Measurements from ENCODE around the gene UNKL. TPM values are rescaled to one million over a fixed set of nuclear protein-coding genes. Genes with fewer than 3 reads are reported as not detected.

Gene UNKL
- total and polyA plus RNA-seq, 4 donors, result 7.9 to 31.2 (median 16.9) TPM

DNA sequence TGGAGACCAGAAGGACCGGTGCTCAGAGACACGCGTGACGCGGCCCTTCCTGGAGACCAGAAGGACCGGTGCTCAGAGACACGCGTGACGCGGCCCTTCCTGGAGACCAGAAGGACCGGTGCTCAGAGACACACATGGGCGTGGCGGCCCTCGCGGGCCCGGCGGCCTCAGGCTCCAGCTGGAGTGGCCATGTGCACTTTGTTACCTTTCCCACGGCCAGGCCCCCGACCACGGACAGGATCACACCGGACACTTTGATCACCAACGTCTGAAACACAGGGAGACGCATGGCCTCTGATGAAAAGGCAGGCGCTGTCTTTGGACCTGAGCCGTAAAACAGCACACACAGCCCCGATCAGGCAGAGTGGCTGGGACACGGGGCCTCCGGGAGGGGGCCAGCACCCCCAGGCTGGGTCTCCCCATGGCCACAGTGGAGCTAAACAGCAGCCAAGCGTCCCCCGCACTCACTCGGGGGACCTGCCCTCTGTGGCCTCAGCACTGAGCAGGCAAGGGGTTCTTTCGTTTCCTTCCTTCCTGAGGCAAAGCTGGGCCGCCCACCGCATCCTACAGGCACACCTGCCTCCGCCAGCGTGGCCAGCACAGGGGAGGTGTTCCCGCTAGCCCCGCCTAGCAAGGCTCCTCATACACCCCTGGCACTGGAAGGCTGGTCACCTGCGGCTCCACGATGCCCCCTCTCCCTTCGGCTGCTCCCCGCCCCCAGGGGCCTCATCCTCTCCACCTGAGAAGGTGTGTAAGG, 43.2 kb upstream of the UNKL start:
- peaks cover 4 to 70% (median 7%) of the 10 kb centered on the region in 4 donors for H3K36me3 ChIP-seq (ENCODE audit: control insufficient read depth in 4 of 4, insufficient read depth in 4 of 4, low read length in 4 of 4)
- TF ChIP-seq, protein P1, sequence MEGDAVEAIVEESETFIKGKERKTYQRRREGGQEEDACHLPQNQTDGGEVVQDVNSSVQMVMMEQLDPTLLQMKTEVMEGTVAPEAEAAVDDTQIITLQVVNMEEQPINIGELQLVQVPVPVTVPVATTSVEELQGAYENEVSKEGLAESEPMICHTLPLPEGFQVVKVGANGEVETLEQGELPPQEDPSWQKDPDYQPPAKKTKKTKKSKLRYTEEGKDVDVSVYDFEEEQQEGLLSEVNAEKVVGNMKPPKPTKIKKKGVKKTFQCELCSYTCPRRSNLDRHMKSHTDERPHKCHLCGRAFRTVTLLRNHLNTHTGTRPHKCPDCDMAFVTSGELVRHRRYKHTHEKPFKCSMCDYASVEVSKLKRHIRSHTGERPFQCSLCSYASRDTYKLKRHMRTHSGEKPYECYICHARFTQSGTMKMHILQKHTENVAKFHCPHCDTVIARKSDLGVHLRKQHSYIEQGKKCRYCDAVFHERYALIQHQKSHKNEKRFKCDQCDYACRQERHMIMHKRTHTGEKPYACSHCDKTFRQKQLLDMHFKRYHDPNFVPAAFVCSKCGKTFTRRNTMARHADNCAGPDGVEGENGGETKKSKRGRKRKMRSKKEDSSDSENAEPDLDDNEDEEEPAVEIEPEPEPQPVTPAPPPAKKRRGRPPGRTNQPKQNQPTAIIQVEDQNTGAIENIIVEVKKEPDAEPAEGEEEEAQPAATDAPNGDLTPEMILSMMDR (IDR thresholded peaks at IDR 0.05; ENCODE audit: control extremely low read depth, extremely low read depth), result no peak
- H3K4me1 ChIP-seq (ENCODE audit: control insufficient read depth in 5 of 5, insufficient read depth in 5 of 5, low read length in 5 of 5), result no peaks in the 10 kb centered on the region
- H3K4me3 ChIP-seq, result no peak overlapping the region
- H3K27ac ChIP-seq (ENCODE audit: low read depth in 1 of 2, low read length in 1 of 2), result no peak overlapping the region
- DNase-seq (no peak), ATAC-seq (ENCODE audit: insufficient read depth, low FRiP score) (no peak)
- WGBS, 2 donors, result 70 to 87% methylated on average over 42 of the region's 42 CpGs
- H3K9me3 ChIP-seq (ENCODE audit: control insufficient read depth in 4 of 4, insufficient read depth in 3 of 4, low read length in 3 of 4), result no peaks in the 10 kb centered on the region
- no peak overlapping the region for H3K9ac ChIP-seq (ENCODE audit: insufficient read depth in 1 of 2, low read length in 2 of 2)
- no peaks in the 10 kb centered on the region for H3K27me3 ChIP-seq (ENCODE audit: control insufficient read depth in 3 of 3, insufficient read depth in 3 of 3, low read length in 2 of 3)

DNA sequence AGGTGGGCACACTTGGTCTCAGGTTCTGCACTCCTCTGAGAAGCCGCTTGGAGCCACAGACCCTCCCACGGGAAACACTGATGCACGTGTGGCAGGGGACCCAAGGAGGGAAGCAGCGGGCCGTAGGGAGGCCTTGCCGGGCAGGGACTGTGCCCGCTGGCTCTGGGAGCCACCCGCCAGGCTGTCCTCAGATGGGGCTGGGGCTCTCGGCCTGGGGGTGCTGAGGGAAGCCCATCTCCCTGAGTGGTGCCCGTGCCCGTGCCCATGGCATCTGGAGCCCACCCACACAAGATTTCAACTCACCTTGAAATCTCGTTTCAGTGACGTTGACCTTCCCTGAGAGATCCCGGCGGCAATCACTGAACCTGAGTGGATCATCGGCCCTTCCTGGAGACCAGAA, 42.4 kb upstream of the UNKL start:
- 94% methylated on average over 16 of the region's 16 CpGs for WGBS, 2 donors
- H3K36me3 ChIP-seq (ENCODE audit: control insufficient read depth in 4 of 4, insufficient read depth in 4 of 4, low read length in 4 of 4), result peaks cover 4 to 77% (median 7%) of the 10 kb centered on the region in 4 donors

DNA sequence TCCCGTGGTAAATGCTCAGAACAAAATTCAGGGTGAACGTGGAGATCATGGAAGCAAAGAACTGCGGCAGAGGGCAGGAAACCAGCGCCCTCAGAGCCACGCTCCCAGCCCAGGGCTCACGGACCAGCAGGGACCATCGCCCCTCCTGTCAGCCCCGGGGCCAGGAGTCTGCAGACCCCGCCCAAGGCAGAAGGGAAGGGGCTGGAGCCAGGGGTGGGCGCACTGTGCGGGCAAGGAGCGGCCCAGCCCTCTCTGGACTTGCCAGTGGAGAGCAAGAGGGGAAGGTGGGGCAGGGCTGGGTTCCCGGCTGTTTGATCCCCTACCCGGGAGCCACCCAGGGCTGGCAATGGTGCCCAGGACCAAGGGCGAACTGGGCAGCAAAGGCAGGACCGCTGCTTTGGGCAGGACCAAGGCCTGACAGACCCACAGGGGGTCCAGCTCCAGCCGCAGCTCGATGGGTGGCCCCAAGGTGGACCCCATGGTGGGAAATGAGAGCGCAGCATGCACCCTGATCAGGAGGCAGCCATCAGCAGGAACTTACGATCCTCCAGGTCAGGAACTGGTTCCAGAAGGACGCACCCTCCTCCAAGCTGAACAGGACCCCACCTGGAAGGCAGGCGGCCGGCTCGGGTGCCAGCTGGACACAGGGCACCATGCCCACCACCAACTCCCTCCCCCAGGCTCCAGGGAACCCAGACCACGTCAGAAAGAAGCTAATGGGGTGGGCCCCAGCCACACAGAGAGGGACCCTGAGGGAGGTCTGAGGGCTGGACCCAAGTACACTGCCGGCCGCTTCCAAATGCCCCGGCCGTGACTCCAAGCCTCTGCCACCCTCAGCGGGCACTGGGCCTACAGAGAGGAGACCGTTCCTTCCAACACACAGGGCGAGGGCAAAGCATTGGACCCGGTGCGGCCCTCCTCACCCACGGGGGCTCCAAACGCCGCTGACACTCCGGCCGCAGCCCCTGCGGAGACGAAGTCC, 41.0 kb upstream of the UNKL start:
- ATAC-seq (ENCODE audit: insufficient read depth, low FRiP score) (no peak), DNase-seq (no peak)
- 91 to 93% methylated on average over 39 to 41 of the region's 41 CpGs for WGBS, 2 donors
- Histone ChIP-seq H3K36me3 (ENCODE audit: control insufficient read depth in 4 of 4, insufficient read depth in 4 of 4, low read length in 4 of 4) (peaks cover 3 to 79% (median 6%) of the 10 kb centered on the region in 4 donors), H3K27me3 (ENCODE audit: control insufficient read depth in 3 of 3, insufficient read depth in 3 of 3, low read length in 2 of 3) (no peaks in the 10 kb centered on the region), H3K4me3 (no peak overlapping the region), H3K27ac (ENCODE audit: low read depth in 1 of 2, low read length in 1 of 2) (no peak overlapping the region), H3K9ac (ENCODE audit: insufficient read depth in 1 of 2, low read length in 2 of 2) (no peak overlapping the region), H3K4me1 (ENCODE audit: control insufficient read depth in 5 of 5, insufficient read depth in 5 of 5, low read length in 5 of 5) (no peaks in the 10 kb centered on the region), H3K9me3 (ENCODE audit: control insufficient read depth in 4 of 4, insufficient read depth in 3 of 4, low read length in 3 of 4) (no peaks in the 10 kb centered on the region)
- TF ChIP-seq, protein P1 (IDR thresholded peaks at IDR 0.05; ENCODE audit: control extremely low read depth, extremely low read depth), result no peak

More for the DNA sequence above, 42.4 kb upstream of the UNKL start:
- no peaks in the 10 kb centered on the region for H3K9me3 ChIP-seq (ENCODE audit: control insufficient read depth in 4 of 4, insufficient read depth in 3 of 4, low read length in 3 of 4)
- ATAC-seq (ENCODE audit: insufficient read depth, low FRiP score) (no peak), DNase-seq (no peak)
- no peak overlapping the region for H3K9ac ChIP-seq (ENCODE audit: insufficient read depth in 1 of 2, low read length in 2 of 2)
- H3K4me3 ChIP-seq, result no peak overlapping the region
- H3K27me3 ChIP-seq (ENCODE audit: control insufficient read depth in 3 of 3, insufficient read depth in 3 of 3, low read length in 2 of 3), result no peaks in the 10 kb centered on the region
- H3K27ac ChIP-seq (ENCODE audit: low read depth in 1 of 2, low read length in 1 of 2), result no peak overlapping the region
- TF ChIP-seq, protein P1 (IDR thresholded peaks at IDR 0.05; ENCODE audit: control extremely low read depth, extremely low read depth), result no peak
- H3K4me1 ChIP-seq (ENCODE audit: control insufficient read depth in 5 of 5, insufficient read depth in 5 of 5, low read length in 5 of 5), result no peaks in the 10 kb centered on the region
